Retinal pigment epithelial cell (primary cell): ENCODE measurements around the gene ST6GAL1.

ENCODE experiments used
- DNase-seq: peaks from one replicate; pipeline ENCODE4 v3.0.0-alpha.2; 2010; ENCODE audit warnings: low read depth
- H3K4me3 ChIP-seq: 2 replicates; pipeline ENCODE4 v1.5.1; 2011; ENCODE audit warnings: mild to moderate bottlenecking, low read length, control low read depth, moderate library complexity
- CTCF ChIP-seq: conservative IDR thresholded peaks from 2 replicates; pipeline ENCODE4 v1.5.1; 2011; ENCODE audit warnings: low read depth, low read length, control low read depth, inconsistent platforms

Gene ST6GAL1

DNA sequence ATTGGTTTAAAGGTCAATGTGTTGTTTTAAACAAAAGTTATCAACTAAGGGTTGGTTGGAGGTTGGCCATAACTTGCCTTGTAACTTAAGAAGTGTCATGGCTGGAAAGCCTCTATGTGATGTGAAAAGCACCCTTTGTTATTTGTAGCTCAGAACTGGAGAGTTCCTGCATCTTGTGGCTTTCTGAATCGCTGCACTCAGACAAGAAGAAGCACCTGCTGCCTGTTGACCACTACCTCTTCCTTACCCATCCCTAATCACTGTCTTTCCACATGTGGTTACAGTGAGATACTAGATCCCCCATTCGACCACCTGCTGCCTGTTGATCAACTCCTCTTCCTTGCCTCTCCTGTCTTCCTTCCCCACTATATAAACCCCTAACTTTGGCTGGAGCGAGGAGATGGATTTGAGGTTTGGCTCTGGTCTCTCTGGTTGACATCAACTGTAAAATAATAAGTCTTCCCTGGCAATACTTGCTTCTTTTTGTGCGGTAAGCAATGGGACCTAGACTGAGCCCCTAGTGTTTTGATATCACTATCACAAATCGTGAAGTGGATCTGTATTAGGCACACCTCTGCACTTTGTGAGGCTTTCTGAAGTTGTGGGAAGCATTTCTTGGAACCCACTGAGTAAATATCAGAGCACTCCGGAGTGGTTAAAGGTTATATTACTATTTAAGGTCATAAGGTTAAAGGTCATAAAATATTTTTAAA lies 195.1 kb downstream of the ST6GAL1 start:
- no peak for DNase-seq
- no peak overlapping the region for H3K4me3 ChIP-seq
- TF ChIP-seq CTCF, result no peak
